Measurements from ENCODE around the gene GMEB2. TPM values are rescaled to one million over a fixed set of nuclear protein-coding genes. Genes with fewer than 3 reads are reported as not detected.

The GMEB2 gene
- total and polyA plus RNA-seq, 10 of the 15 experiments (the other 5 are each of a cell fraction or from before 2014, with no cell fraction given) = 0.08 to 15.1 (median 6.9) TPM

GRCh38 chr20:63591786-63592355, 35.0 kb downstream of the GMEB2 start:
- Histone ChIP-seq H4K20me1 (ENCODE audit: control insufficient read depth, insufficient read depth) (no peaks in the 10 kb centered on the region), H2AFZ (ENCODE audit: control insufficient read depth, low read depth, low read length) (no peak overlapping the region), H3K79me2 (ENCODE audit: control insufficient read depth, insufficient read depth, low read length) (no peaks in the 10 kb centered on the region), H3K4me2 (ENCODE audit: control insufficient read depth, insufficient read depth) (no peak overlapping the region), H3K4me1 (ENCODE audit: control insufficient read depth, insufficient read depth, low read length) (no peaks in the 10 kb centered on the region), H3K27ac (ENCODE audit: control insufficient read depth, insufficient read depth) (no peak overlapping the region), H3K9me3 (replicated peaks; ENCODE audit: control insufficient read depth, insufficient read depth, low read length) (no peaks in the 10 kb centered on the region), H3K4me3 (no peak overlapping the region), H3K36me3 (ENCODE audit: control insufficient read depth in 2 of 2, insufficient read depth in 2 of 2, low read length in 1 of 2) (peaks cover 4 to 7% of the 10 kb centered on the region in 2 experiments; a peak in 3 of 4 replicates), H3K9ac (ENCODE audit: control insufficient read depth, insufficient read depth, low read length) (no peak overlapping the region), H3K27me3 (replicated peaks in 1 of 2; ENCODE audit: control insufficient read depth in 2 of 2, insufficient read depth in 2 of 2, low read length in 1 of 2) (no peaks in the 10 kb centered on the region)
- WGBS (ENCODE audit: insufficient coverage, insufficient replicate concordance, low lambda C conversion rate, missing lambda C conversion rate) = 92% methylated on average over 28 of the region's 28 CpGs
- ChIA-PET CTCF (no interaction called here), POLR2A (no interaction called here), SMC1A (ENCODE audit: uncharacterized antibody, unreplicated experiment) (no interaction called here), RAD21 (ENCODE audit: unreplicated experiment) (no interaction called here)
- no peak for FAIRE-seq
- no peak for TF ChIP-seq HDGF (IDR thresholded peaks at IDR 0.05)
- TF ChIP-seq SPI1 (IDR thresholded peaks at IDR 0.05; ENCODE audit: borderline replicate concordance, insufficient read depth, low read depth, low read length) = no peak
- no peak for TF ChIP-seq STAT3 (IDR thresholded peaks at IDR 0.05; ENCODE audit: low read depth, low read length)
- TF ChIP-seq, protein P1, sequence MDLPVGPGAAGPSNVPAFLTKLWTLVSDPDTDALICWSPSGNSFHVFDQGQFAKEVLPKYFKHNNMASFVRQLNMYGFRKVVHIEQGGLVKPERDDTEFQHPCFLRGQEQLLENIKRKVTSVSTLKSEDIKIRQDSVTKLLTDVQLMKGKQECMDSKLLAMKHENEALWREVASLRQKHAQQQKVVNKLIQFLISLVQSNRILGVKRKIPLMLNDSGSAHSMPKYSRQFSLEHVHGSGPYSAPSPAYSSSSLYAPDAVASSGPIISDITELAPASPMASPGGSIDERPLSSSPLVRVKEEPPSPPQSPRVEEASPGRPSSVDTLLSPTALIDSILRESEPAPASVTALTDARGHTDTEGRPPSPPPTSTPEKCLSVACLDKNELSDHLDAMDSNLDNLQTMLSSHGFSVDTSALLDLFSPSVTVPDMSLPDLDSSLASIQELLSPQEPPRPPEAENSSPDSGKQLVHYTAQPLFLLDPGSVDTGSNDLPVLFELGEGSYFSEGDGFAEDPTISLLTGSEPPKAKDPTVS (IDR thresholded peaks at IDR 0.05; ENCODE audit: low read depth, low read length) = no peak
- no peak for TF ChIP-seq TBL1XR1 (IDR thresholded peaks at IDR 0.05; ENCODE audit: low read depth, low read length)
- no peak for TF ChIP-seq E2F4 (IDR thresholded peaks at IDR 0.05; ENCODE audit: low read depth, low read length)
- TF ChIP-seq ZBTB33 (IDR thresholded peaks at IDR 0.05) = no peak
- no peak for TF ChIP-seq ASH2L (IDR thresholded peaks at IDR 0.05; ENCODE audit: borderline replicate concordance, low read depth)
- TF ChIP-seq KLF5 (IDR thresholded peaks at IDR 0.05; ENCODE audit: partially characterized antibody) = no peak
- TF ChIP-seq JUNB (IDR thresholded peaks at IDR 0.05) = no peak
- no peak for TF ChIP-seq SIX5 (IDR thresholded peaks at IDR 0.05; ENCODE audit: low read depth, low read length, severe bottlenecking)
- TF ChIP-seq SMC3 (IDR thresholded peaks at IDR 0.05; ENCODE audit: borderline replicate concordance, low read length) = no peak
- TF ChIP-seq CUX1 (IDR thresholded peaks at IDR 0.05; ENCODE audit: insufficient replicate concordance, low read depth, low read length) = no peak
- no TSS peak for BruUV-seq (replicated peaks)
- intact Hi-C loops (cut with micrococcal nuclease; ENCODE audit: unreplicated experiment) = no loop called here
- DNase-seq (ENCODE audit: low read depth, low spot score) = no peak
- in situ Hi-C loops (cut with MboI) = no loop called here
- no peak for ATAC-seq
